ENCODE measurements around the gene CES2.
A peak's percentile ranks its signal among the peaks of the same experiment; 100 is the strongest.
"Not testable (repeated sequence)": the region's sequence is repeated elsewhere in the genome, so short reads cannot be mapped to it uniquely, and the experiment has no call there.

The CES2 gene

GRCh38 chr16:66930189-66930588 lies 5.1 kb upstream of the CES2 start:
- H3K4me3 ChIP-seq (ENCODE audit: low read length): no peak overlapping the region
- DNase-seq (ENCODE audit: low read depth, low spot score): no peak

DNA sequence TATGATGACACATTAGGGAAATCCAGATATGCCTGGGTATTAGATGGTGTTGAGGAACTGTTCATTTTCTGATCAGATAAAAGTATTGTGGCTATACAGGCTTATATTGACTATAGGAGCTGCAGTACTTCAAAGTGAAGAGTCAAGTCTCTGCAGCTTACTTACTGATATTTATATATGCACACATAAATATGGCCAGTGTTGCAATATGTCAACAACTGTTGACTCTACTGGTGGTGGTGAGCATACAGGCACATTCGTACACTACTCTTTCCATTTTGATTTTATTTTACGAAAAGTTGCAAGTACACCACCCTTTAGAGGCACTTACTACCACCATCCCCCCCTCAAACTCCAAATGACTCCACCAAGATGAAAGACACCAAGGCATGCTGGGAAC lies 3.7 kb upstream of the CES2 start:
- no peak for DNase-seq (ENCODE audit: low read depth, low spot score)
- H3K4me3 ChIP-seq (ENCODE audit: low read length): no peak overlapping the region

DNA sequence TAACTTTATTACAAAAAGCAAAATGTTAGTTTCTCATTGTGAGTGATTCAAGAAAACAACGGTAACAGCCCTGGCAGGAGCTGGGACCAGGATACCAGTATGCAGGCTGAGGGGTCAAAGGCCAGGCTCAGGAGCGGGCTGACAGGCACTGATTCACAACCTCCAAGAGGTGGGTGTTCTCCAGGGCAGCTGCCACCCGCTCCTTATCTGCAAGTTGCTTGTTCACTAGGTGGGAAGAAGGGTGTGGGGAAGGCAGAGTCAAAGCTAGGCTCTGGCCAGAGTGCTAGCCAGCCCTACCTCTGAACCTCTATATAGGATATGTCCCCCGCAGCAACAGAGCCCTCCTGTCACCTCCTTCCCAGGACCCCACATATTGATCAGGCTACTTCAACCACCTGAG lies 3.2 kb upstream of the CES2 start:
- no peak overlapping the region for H3K4me3 ChIP-seq (ENCODE audit: low read length)
- DNase-seq (ENCODE audit: low read depth, low spot score): no peak

- no peak for DNase-seq (ENCODE audit: low read depth, low spot score)
- H3K4me3 ChIP-seq (ENCODE audit: low read length): peak overlapping the region; percentile 99
These were observed 1.6 kb upstream of the CES2 start for GRCh38 chr16:66933776-66934137.

DNA sequence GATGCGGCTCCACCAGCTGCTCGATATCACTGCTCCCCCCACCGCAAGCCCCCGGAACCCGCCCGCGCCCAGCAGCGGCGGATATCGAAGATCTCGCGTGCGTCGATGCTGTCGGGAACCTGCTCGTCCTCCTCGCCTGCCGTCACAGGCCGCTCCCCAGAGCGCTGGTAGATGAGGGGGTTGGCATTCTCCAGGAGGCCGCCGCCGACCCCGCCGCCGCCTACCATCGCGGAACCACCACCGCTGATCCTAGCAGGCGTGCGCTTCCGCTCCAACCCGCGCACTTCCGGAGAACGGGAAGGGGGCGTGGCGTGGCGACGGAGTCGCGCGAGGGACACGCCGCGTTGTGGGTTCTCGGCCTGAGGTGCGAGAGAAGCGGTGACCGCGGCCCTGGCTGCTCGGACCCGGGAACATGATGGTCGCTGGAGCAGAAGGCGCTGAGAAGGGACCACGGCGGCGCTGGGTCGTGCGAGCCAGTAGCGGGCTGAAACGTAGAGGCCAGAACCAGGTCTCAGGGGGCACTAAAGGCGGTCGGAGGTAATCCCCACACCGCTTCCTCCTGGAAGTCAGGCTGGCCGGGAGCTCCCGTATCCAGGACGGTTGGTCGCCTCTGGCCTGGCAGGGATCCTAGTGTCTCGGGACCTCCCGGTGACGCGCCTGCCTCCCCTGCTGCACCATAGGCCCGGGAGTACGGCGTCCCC lies 1.0 kb upstream of the CES2 start, which contains the start of gene CIAO2B:
Gene CIAO2B, minus strand, starts transcription at position 265 of the 701 bp plus-strand sequence. Its CDS starts 38 bp downstream, at position 227.
- peak; percentile 69 for DNase-seq (ENCODE audit: low read depth, low spot score)
- peak within 1 kb of the TSS; percentile 99 for H3K4me3 ChIP-seq (ENCODE audit: low read length)

- H3K4me3 ChIP-seq (ENCODE audit: low read length): peak overlapping the region; percentile 99
- not testable (repeated sequence) for DNase-seq (ENCODE audit: low read depth, low spot score)
These were observed 440 bp upstream of the CES2 start for GRCh38 chr16:66934839-66935313.

- no peak overlapping the region for H3K4me3 ChIP-seq (ENCODE audit: low read length)
- no peak for DNase-seq (ENCODE audit: low read depth, low spot score)
These were observed 1.1 kb downstream of the CES2 start for GRCh38 chr16:66936462-66936861.

DNA sequence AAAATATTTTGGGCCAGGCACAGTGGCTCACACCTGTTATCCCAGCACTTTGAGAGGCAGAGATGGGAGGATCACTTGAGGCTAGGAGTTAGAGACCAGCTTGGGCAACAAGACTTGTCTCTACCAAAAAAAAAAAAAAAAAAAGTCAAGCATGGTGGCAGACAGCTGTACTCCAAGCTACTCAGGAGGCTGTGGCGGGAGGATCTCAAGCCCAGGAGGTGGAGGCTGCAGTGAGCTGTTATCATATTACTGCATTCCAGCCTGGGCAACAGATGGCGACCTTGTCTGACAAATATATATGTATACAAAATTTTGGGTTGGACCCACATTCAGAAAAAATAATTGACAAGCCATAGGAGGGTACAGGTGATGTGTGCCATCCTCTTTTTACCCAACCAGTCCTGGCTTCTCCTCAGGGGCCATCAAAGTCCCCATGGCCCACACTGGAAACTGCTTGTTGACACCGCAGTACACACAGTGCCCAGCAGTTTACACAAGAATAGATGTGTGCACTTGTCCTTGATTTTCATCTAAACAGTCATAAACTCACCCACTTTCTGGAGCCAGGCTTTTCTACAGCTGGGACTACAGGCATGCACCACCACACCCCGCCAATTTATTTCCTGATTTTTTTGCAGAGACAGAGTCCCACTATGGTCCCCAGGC lies 1.7 kb downstream of the CES2 start:
- no peak for DNase-seq (ENCODE audit: low read depth, low spot score)
- H3K4me3 ChIP-seq (ENCODE audit: low read length): no peak overlapping the region

DNA sequence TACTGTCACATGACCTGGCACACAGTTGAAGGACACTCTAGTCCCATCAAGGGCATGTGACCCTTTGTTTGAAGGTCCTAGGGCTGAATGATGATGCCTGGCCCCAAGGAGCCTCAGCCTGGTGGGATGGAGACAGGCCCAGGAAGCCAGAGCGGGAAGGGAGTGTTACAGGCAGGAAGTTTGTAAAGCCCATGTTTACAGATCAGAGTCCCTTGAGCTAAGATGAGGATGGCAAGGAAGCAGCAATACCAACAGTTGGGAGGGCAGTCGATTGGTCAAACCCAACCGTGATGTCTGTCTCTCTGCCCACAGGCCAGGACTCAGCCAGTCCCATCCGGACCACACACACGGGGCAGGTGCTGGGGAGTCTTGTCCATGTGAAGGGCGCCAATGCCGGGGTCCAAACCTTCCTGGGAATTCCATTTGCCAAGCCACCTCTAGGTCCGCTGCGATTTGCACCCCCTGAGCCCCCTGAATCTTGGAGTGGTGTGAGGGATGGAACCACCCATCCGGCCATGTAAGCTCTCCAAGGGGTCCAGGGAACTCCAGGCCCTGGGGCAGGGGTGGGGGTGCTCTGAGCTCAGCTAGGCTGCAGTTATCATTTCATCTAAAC lies 2.5 kb downstream of the CES2 start:
- H3K4me3 ChIP-seq (ENCODE audit: low read length): no peak overlapping the region
- DNase-seq (ENCODE audit: low read depth, low spot score): no peak

- H3K4me3 ChIP-seq (ENCODE audit: low read length): no peak overlapping the region
- DNase-seq (ENCODE audit: low read depth, low spot score): no peak
These were observed 4.0 kb downstream of the CES2 start for GRCh38 chr16:66939366-66939765.

DNA sequence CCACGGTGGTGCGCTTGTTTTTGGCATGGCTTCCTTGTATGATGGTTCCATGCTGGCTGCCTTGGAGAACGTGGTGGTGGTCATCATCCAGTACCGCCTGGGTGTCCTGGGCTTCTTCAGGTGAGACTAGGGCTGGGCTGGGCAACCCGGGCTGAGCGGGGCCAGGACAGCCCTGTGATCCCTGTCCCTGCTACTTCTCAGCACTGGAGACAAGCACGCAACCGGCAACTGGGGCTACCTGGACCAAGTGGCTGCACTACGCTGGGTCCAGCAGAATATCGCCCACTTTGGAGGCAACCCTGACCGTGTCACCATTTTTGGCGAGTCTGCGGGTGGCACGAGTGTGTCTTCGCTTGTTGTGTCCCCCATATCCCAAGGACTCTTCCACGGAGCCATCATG lies 4.9 kb downstream of the CES2 start:
- no peak for DNase-seq (ENCODE audit: low read depth, low spot score)

DNA sequence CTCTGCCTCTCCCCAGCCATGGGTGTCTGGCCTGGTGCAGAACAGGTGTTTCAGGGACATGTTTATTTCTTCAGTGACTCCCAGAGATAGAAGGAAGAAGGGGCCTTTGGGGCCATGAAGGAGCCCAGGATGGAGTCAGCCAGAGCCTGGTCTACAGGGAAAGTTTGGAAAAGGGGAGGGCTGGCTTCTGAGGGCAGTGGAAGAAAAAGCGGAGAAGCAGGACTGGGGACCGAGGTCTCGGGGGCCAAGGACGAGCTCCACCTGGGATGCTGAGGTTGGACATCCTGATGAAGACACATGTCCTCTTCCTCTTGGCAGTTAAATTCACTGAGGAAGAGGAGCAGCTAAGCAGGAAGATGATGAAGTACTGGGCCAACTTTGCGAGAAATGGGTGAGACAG lies 7.7 kb downstream of the CES2 start:
- H3K4me3 ChIP-seq (ENCODE audit: low read length): no peak overlapping the region
- no peak for DNase-seq (ENCODE audit: low read depth, low spot score)

More for the DNA sequence above, 4.9 kb downstream of the CES2 start:
- H3K4me3 ChIP-seq (ENCODE audit: low read length): no peak overlapping the region

DNA sequence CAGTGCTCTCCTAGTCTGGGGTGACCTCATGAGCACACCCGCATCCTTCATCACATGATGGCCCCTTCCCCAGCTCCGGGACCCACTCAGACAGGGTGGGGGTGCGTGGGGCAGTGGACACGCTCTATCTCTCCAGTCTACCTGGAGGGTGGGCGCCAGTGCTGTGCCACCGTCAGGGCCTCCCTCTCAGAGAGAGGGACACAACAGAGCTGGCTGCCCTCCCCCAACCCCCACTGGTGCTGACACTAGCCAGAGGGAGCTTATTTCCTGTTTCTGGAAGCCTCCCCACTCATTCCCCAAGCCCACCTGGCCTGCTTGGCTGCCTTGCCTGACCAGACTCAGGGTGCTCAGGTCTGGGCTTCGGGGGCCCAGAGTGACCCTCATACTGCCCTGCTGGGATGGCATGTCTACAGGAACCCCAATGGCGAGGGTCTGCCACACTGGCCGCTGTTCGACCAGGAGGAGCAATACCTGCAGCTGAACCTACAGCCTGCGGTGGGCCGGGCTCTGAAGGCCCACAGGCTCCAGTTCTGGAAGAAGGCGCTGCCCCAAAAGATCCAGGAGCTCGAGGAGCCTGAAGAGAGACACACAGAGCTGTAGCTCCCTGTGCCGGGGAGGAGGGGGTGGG lies 8.2 kb downstream of the CES2 start:
- DNase-seq (ENCODE audit: low read depth, low spot score): no peak
- no peak overlapping the region for H3K4me3 ChIP-seq (ENCODE audit: low read length)

GRCh38 chr16:66944054-66944441 lies 8.7 kb downstream of the CES2 start:
- DNase-seq (ENCODE audit: low read depth, low spot score): no peak

GRCh38 chr16:66944971-66945370 lies 9.7 kb downstream of the CES2 start:
- not testable (repeated sequence) for H3K4me3 ChIP-seq (ENCODE audit: low read length); DNase-seq (ENCODE audit: low read depth, low spot score)

More at GRCh38 chr16:66944054-66944441, 8.7 kb downstream of the CES2 start:
- H3K4me3 ChIP-seq (ENCODE audit: low read length): no peak overlapping the region

- H3K4me3 ChIP-seq (ENCODE audit: low read length): no peak overlapping the region
- no peak for DNase-seq (ENCODE audit: low read depth, low spot score)
These were observed 10.6 kb downstream of the CES2 start for GRCh38 chr16:66945939-66946338.

GRCh38 chr16:66946541-66946940 lies 11.2 kb downstream of the CES2 start:
- no peak for DNase-seq (ENCODE audit: low read depth, low spot score)
- no peak overlapping the region for H3K4me3 ChIP-seq (ENCODE audit: low read length)

DNA sequence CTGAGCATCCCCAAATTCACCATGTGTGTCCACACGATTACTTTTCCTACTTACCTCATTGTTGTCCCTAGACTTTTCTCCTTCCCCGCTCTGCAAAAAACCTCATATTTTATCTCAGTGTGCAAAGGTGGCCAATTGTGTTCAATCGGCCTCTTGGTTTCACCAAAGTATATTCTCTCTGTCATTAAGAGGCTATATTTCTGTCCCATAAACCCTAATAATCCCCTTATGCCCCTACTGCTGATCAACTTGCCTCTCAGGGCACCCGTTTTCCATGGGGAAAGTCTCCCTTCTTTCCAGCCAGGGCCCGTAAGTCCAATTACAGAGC lies 11.6 kb downstream of the CES2 start:
- DNase-seq (ENCODE audit: low read depth, low spot score): no peak
- H3K4me3 ChIP-seq (ENCODE audit: low read length): no peak overlapping the region

DNA sequence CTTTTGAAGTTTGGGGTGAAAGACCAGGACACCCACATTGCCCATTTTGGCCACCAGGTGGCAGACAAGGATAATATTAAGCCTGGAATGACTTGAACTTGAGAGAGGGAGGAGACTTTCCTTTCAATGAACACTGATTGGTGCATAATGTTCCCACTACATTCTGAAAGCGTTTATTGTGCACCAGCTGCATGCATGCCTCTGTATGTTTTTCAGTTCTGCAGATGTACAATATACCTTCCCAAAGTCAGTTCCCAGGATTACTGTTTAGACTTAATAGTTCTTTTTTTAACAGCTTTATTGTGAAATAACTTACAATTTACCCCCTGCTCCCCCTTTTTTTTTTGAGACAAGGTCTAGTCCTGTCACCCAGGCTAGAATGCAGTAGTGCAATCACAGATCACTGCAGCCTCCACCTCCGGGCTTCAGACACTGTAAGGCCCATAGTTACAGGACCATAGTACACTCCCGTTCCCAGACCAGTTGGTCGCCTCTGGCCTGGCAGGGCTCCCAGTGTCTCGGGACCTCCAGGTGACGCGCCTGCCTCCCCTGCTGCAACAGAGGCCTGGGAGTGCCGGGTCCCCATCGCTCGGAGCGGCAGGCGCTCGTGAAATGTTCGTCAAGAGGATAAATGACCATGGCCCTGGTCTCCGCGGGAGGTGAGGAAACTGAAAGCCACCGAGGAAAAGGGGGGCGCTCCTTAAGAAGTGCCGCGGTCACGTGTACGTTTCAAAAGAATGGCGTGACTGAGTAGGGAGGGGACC lies 12.2 kb downstream of the CES2 start:
- DNase-seq (ENCODE audit: low read depth, low spot score): peak; percentile 81

More for the DNA sequence above, 12.2 kb downstream of the CES2 start:
- no peak overlapping the region for H3K4me3 ChIP-seq (ENCODE audit: low read length)

Measured in Jurkat, Clone E6-1 (cell line).